OCI-LY1 (cell line): ENCODE results near the gene KRTAP19-2.

Source experiments
- H2AFZ ChIP-seq: fragments of 200-600 bp; sonication (generic), shearing (Covaris generic); 2 replicates; pipeline ENCODE4 v1.6.0; 2014; ENCODE audit warnings: antibody characterized with exemption, mild to moderate bottlenecking, low read length
- H3F3A ChIP-seq: fragments of 200-600 bp; sonication (generic), shearing (Covaris generic); 2 replicates; pipeline ENCODE4 v1.6.0; 2014; ENCODE audit warnings: mild to moderate bottlenecking, antibody characterized with exemption, low read length, moderate library complexity; ENCODE audit not compliant: insufficient read depth
- H3K27ac ChIP-seq: fragments of 200-600 bp; sonication (generic); 2 replicates; pipeline ENCODE4 v1.5.1; 2014; ENCODE audit warnings: low read length, mixed run types, mild to moderate bottlenecking, low read depth; ENCODE audit not compliant: poor library complexity, severe bottlenecking
- H3K27me3 ChIP-seq: fragments of 200-600 bp; sonication (generic); 2 replicates; pipeline ENCODE4 v1.6.0; 2014; ENCODE audit warnings: antibody characterized with exemption, mild to moderate bottlenecking, low read length, moderate library complexity; ENCODE audit not compliant: insufficient read depth
- H3K36me3 ChIP-seq: fragments of 200-600 bp; sonication (generic); 2 replicates; pipeline ENCODE4 v1.6.1; 2014; ENCODE audit warnings: mild to moderate bottlenecking, antibody characterized with exemption, low read length, moderate library complexity, mixed read lengths; ENCODE audit not compliant: insufficient read depth
- H3K4me1 ChIP-seq: fragments of 200-600 bp; sonication (generic); 2 replicates; pipeline ENCODE4 v1.5.1; 2014; ENCODE audit warnings: mild to moderate bottlenecking, low read length, moderate library complexity; ENCODE audit not compliant: insufficient read depth, severe bottlenecking
- H3K4me2 ChIP-seq: fragments of 200-600 bp; sonication (generic), shearing (Covaris generic); 2 replicates; pipeline ENCODE4 v1.6.1; 2014; ENCODE audit warnings: low read length
- H3K4me3 ChIP-seq: fragments of 200-600 bp; sonication (generic); 2 replicates; pipeline ENCODE4 v1.5.1; 2014; ENCODE audit warnings: low read length, low read depth, mild to moderate bottlenecking, mixed read lengths; ENCODE audit not compliant: poor library complexity, severe bottlenecking
- H3K79me2 ChIP-seq: fragments of 200-600 bp; shearing (Covaris generic); 2 replicates; pipeline ENCODE4 v1.6.1; 2016; ENCODE audit warnings: mixed run types, low read length, mixed read lengths; ENCODE audit not compliant: insufficient read depth
- H3K9ac ChIP-seq: fragments of 200-600 bp; sonication (generic), shearing (Covaris generic); 2 replicates; pipeline ENCODE4 v1.6.1; 2014; ENCODE audit warnings: mild to moderate bottlenecking, low read length, mixed read lengths
- H3K9me2 ChIP-seq: fragments of 200-600 bp; sonication (generic), shearing (Covaris generic); 2 replicates; pipeline ENCODE4 v1.6.1; 2014; ENCODE audit warnings: low read depth, mild to moderate bottlenecking, low read length, mixed read lengths
- H3K9me3 ChIP-seq: fragments of 200-600 bp; shearing (Covaris generic); 2 replicates; pipeline ENCODE4 v1.6.1; 2014; ENCODE audit warnings: low read length, mixed read lengths
- H4K20me1 ChIP-seq: fragments of 200-600 bp; sonication (generic), shearing (Covaris generic); 2 replicates; pipeline ENCODE4 v1.6.0; 2016; ENCODE audit warnings: mild to moderate bottlenecking, low read length; ENCODE audit not compliant: insufficient read depth
- CTCF ChIP-seq: fragments of 200-600 bp; sonication (generic), shearing (Covaris generic); IDR thresholded peaks from 2 replicates; pipeline ENCODE4 v1.5.1; 2017; ENCODE audit warnings: mild to moderate bottlenecking, antibody characterized with exemption, low read length, moderate library complexity, mixed read lengths
- EZH2 ChIP-seq: fragments of 200-600 bp; sonication (generic), shearing (Covaris generic); IDR thresholded peaks from 2 replicates; pipeline ENCODE4 v1.8.0; 2017; ENCODE audit warnings: borderline replicate concordance, mixed run types, mild to moderate bottlenecking, antibody characterized with exemption, low read length, moderate library complexity, mixed read lengths

Gene KRTAP19-2

GRCh38 chr21:30447056-30447455, 40.2 kb downstream of the KRTAP19-2 start:
- no peak overlapping the region for H3K27ac ChIP-seq
- H3K27me3 ChIP-seq: 0 out of 2 replicates have a peak, but pooled peaks cover 3% of the 10 kb centered on the region
- no peak overlapping the region for H3K9ac ChIP-seq
- H3K9me2 ChIP-seq: no peaks in the 10 kb centered on the region
- no peaks in the 10 kb centered on the region for H3K79me2 ChIP-seq
- no peak for TF ChIP-seq CTCF
- TF ChIP-seq EZH2: no peak
- H4K20me1 ChIP-seq: no peaks in the 10 kb centered on the region
- no peak overlapping the region for H3K4me3 ChIP-seq
- H3K4me2 ChIP-seq: no peak overlapping the region
- no peaks in the 10 kb centered on the region for H3K4me1 ChIP-seq
- H3K9me3 ChIP-seq: no peaks in the 10 kb centered on the region
- no peak overlapping the region for H2AFZ ChIP-seq
- no peaks in the 10 kb centered on the region for H3F3A ChIP-seq
- no peaks in the 10 kb centered on the region for H3K36me3 ChIP-seq

GRCh38 chr21:30444204-30444603, 43.0 kb downstream of the KRTAP19-2 start:
- H3K27ac ChIP-seq: no peak overlapping the region
- no peak overlapping the region for H3K4me3 ChIP-seq
- H3K27me3 ChIP-seq: 0 out of 2 replicates have a peak, but pooled peaks cover 3% of the 10 kb centered on the region
- no peaks in the 10 kb centered on the region for H3K9me3 ChIP-seq
- no peaks in the 10 kb centered on the region for H3K9me2 ChIP-seq
- no peak overlapping the region for H3K9ac ChIP-seq
- H3K36me3 ChIP-seq: no peaks in the 10 kb centered on the region
- H3K4me1 ChIP-seq: no peaks in the 10 kb centered on the region
- H3K4me2 ChIP-seq: no peak overlapping the region
- H3K79me2 ChIP-seq: no peaks in the 10 kb centered on the region
- TF ChIP-seq EZH2 (no peak), CTCF (no peak)
- H4K20me1 ChIP-seq: no peaks in the 10 kb centered on the region
- H3F3A ChIP-seq: no peaks in the 10 kb centered on the region
- H2AFZ ChIP-seq: no peak overlapping the region

- Histone ChIP-seq H3K79me2 (no peaks in the 10 kb centered on the region), H3K27ac (no peak overlapping the region), H3K4me2 (no peak overlapping the region), H3K9me2 (no peaks in the 10 kb centered on the region), H3K36me3 (no peaks in the 10 kb centered on the region), H3F3A (no peaks in the 10 kb centered on the region), H3K9ac (no peak overlapping the region), H3K4me3 (no peak overlapping the region), H3K9me3 (no peaks in the 10 kb centered on the region), H4K20me1 (no peaks in the 10 kb centered on the region), H3K27me3 (no peaks in the 10 kb centered on the region), H3K4me1 (no peaks in the 10 kb centered on the region), H2AFZ (no peak overlapping the region)
- no peak for TF ChIP-seq EZH2
- TF ChIP-seq CTCF: no peak
Observed at GRCh38 chr21:30443226-30443625, 44.0 kb downstream of the KRTAP19-2 start.
